IPS DF 4.7 (cell line): ENCODE results near the gene BICD2.

ENCODE experiments used
- DNase-seq: peaks from one replicate; pipeline ENCODE4 v3.0.0-alpha.2; 2013; ENCODE audit warnings: low spot score; ENCODE audit errors: extremely low read depth

Gene BICD2

DNA sequence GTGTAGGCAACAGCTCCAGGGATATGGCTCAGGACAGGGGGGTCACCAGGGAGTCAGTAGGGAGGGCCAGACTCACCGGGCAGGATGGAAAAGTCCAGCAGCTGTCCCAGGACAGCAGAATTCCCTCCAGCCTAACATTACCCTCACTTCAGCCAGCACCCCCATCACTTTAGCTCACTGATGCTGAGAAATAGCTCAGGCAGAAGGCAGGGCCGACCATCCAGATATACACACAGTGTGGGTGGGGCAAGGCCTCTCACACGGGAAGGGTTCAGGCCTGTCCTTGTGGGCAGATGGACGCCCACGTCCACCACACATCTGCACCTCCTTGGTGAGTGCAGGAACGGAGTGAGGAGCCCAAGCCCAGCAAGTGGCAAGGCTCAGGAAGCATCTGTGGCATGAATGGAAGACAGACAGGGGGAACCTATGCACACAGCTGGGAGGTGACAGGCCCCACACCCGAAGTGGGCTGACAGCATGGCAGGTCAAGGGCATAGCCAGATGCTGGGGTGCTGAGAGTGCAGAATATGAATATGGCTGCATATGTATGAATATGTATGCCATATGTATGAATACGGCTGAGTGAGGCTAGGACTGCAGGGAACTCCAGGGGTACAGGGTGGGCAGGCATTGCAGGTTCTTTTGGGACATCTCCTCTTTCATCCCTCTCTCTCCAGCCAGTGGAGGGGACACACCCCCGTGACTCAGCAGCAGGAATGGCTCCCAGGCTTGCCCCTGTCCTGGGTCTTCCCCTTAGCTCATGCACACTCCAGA, 17.0 kb downstream of the BICD2 start:
- DNase-seq, result no peak

DNA sequence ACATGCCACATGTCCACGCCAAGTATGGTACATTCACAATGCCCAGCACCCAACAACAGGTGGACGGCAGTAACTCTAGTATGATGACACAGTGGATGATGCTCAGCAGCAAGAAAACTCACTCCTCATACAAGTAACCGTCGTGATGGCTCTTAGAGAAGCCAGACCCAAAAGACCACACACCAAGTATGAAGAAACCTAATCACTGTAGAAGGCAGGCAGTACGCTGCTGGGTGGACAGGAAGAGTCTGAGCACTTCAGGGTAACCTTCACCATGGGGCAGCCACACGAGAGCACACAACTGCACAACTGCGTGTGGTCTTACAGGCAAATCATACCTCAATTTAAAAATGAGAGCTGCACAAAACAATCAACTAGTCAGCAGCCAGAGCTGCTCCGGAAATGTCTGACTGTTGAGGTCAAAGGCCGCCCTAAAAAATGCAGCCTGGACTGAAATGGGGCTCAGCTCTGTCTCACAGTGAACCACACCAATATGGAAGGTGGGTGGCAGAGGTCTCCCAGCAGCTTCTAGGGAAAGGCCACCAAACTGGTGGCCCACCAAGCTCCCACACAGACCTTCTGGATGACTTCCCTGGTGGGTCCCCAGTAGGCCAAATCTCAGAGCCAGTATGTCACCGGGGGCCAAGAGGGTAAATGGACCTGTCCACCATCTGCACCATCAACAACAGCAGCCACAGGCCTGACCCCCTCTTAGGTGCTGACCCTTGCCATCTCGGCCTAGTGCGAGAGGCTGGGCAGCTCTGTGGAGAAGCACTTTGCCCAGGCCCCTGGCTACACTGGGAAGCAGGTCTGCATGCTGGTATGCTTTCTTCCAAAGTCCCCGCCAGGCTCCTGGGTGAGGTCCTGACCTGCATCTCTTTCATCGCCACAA, 17.8 kb downstream of the BICD2 start:
- no peak for DNase-seq

DNA sequence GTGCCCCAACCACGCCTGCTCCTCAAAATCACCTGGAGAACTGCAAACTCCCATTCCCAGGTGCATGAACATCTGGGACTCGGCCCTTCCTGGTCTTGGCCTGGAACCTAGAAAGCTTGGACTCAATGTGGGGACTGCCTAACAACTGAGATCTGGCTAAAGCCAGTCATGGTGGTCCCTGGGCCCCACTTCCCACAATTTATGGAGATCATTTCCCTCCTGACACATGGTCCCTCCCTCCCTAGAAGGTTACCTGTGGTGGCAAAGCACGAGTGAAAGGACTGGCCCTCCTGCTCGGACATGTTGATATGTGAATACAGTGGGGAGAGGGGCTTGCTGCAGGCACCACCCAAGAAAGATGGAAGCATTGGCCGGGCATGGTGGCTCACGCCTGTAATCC, 18.8 kb downstream of the BICD2 start:
- DNase-seq, result no peak

DNA sequence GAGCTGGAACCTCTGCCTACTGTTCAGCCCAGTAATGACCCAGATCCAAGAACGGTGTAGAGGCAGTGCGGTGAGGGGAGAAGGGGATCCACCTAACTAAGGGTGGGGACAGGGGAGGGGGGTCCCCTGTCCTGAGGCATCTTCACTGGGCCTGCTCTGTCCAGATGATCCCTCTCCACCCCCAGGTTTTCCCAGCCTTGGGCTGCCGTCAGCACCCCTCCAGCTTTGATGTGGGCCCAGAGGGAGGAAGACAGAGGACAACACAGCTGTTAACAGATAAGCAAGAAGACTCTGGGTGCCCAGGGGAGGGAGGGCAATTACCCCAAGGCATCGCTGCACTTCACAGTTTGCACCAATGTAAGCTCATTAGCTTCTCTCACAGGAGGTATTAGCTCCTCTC, 19.3 kb downstream of the BICD2 start:
- no peak for DNase-seq

DNA sequence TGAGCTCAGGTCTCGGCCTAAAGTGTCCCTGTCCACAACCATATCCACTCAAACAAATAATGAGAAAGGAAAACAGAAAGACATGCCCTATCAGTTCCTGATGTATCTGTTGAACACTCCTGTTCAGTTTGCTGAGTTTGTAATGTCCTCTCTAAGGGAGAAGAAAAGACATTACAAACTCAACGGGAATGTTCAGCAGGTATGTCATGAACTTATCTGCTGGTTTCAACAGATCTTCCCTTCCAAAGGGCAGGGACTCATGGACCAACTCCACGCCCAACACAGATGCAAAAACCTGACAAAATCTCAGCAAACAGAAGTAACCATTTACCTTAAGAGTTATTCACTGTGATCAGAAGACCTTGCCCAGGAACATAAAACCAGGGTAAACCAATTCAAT, 23.7 kb downstream of the BICD2 start:
- DNase-seq, result no peak

DNA sequence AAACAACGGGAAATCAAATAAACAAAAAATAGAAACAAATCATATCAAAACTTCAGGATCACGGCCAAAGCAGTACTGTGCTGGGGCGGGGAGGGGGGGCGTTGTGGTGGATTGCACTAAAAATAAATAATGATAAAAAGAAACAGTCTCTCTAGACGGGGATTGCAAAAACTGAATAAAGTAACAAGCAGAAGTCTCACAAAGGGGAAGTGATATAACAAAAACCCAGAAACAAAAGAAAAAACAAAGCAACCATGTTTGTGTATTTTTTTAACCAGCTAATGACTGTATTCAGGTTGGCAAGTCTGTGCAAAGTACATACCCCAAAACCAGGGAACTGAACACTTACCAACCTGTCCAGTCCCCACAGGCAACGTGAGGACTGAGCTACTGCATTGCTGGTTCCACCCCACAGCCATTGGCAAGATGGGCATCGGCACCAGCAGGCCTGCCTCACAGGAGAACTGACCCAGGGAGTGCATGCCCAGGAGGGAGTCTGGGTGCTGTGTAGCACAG, 24.1 kb downstream of the BICD2 start:
- no peak for DNase-seq

DNA sequence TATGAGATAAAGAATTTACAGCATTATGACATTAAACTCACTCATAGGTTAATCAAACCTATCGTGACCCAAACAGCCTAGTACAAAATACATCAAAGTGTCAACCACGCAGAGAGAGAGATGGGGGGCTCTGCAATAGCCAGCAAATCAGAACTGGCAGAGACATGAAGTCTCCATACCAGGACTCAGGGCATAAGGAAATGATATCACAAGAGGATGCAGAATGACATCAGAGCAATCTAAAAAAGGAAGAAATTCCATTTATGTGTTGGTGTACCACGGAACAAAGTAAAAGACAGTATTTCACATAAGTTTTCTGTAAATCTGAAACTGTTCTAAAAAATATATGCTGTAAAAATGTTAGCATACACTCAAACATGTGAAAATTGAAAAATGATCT, 24.6 kb downstream of the BICD2 start:
- no peak for DNase-seq

DNA sequence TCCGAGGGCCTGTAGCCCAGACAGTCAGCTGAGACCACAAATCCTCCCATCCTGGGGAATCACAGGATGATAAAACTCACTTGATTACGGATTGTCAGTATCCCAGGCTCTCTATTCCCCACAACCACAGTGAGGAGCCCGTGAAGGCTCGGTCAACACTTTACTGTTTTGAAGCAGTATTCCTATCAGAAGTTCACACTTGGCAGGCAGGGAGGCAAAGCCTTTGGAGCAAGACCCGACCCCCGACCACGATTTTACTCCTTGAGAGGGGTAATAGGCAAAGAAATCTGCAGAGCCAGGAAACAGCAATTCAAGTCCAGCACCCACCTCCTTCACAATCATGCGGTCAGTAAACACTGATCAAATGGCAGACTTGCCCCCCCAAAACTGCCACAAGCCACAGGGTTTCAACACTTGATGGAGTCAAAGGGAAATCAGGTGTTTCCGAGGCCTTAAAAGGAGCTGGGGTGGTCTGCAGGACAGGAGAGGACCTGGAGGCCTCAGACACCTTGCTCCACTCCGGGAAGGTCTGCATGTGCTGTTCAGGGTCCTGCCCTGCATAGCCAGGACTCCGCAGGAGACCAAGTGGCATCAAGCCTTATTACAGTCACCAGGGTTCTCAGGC, 25.2 kb downstream of the BICD2 start:
- no peak for DNase-seq

DNA sequence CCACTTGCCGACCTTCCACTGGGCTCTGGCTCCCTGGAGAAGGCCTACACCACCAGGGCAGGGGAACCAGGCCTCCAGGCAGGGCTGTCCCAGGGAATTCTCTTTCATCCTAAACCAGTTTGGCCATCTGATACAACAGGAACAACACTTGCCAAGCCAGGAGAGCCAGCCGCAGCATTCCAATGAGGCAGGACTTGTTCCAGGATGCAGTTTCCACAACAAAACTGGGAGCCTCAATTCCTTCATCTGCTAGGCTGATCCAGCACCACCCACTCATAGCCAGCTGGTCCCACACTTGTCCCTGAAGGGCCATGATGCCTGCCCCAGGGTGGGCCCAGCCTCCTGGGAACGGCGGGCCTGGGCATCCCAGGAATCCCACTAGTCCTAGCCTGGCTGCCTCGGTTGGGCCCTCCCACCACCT, 26.0 kb downstream of the BICD2 start:
- no peak for DNase-seq

DNA sequence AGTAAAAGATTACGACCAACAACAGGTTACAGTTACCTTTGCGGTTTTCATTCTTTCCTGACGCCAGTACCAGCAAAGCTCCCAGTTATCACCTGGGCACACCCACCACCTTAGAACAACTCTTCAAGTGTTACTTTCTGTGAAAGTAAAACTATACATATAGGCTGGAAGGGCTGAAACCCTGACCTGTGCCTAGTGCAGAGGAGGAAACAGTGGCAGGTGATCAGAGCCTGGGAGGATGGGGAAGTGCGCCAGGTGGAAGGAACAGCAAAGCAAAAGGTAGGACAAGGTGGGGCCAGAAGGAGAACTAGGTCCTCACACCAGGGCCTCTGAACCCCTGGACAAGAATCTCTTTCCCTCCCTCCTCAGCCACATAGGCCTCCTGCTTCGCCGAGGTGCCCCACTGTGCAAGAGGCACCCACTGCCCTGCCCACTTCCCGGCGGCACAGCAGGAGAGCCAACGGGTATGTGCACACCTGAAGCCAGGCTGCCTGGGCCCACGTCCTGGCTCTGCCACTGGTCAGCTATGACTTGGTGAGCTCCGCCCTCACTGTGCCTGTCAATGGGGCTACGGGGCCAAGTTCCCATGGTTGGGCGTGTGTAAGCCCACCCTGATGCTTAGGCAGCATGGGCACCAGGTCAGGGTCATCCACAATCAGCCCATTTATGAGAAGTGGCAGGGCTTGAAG, 26.9 kb downstream of the BICD2 start:
- DNase-seq, result no peak

DNA sequence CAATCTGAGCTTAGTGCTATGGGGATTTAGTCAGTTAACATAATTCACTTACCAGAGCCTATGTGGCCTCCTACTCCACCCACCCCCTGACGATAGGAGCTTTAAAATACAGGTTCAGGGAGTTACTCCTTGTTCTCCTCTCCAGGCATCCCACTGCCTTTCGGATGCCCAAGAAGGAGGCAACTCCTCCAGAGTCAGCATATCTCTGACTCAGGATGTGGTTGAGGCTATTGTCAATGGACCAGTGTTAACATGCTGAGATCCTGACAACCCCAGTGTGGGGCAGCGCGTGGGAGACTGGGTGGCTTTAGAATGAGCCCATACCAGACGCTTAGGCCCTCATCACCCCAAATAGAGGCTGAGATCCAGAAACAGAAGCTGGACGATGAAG, 27.4 kb downstream of the BICD2 start:
- no peak for DNase-seq

DNA sequence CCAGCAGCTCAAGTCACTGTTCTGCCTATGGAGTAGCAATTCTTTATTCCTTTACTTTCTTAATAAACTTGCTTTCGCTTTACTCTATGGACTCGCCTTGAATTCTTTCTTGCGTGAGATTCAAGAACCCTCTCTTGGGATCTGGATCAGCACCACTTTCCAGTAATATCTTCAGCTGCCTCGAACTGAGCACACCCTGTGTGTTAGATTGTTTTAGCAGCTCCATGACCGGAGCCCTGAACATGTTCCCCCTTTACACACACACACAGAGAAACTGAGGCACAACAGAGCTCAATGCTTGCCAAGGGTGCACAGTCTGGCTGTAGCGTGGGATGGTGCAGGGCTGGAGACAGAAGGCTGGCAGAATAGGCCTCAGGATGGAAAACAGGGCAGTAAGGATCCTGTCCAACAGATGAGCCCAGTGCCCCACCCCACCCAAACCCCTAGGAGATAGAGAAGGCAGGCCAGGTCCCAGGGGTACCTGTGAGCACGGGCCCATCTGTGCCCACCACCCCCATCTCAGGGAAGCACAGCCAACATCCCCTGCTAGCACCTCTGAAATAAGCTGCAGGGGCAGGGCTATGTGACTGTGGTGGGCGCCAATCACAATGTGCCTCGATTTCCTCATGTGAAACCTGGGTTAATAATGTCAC, 27.9 kb downstream of the BICD2 start:
- no peak for DNase-seq

DNA sequence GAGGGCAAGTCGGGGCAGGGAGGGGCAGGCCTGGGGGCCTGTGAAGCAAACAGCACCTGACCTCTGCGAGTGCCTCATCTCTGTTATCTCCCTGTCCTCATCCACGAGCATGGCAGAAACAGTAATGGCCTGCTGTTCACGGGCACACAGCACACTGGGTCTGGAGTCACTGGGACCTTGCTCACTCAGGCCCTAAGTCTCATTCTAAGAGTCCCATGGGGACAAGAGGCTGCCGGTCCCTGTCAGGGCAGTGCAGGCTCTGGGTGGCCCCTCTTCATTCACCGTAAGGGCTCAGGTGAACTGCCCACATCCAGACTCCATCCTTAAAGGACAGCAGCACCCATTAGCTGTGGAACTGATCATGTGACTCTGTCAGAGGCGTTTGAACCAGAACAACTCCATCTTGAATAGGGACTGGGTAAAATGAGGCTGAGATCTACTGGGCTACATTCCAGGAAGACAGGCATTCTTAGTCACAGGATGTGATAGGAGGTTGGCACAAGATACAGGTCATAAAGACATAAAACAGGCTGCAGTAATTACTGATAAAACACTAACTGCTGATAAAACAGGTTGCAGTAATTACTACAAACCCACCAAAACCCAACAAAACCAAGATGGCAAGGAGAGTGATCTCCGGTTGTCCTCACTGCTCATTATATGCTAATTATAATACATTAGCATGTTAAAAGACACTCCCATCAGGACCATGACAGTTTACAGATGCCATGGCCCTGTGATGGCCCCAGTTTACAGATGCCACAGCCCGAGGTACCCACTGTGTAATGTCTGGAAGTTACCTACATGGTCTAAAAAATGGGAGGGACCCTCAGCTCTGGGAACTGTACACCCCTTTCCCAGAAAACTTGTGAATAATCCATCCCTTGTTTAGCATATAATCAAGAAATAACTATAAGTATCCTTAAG, 28.7 kb downstream of the BICD2 start:
- no peak for DNase-seq

DNA sequence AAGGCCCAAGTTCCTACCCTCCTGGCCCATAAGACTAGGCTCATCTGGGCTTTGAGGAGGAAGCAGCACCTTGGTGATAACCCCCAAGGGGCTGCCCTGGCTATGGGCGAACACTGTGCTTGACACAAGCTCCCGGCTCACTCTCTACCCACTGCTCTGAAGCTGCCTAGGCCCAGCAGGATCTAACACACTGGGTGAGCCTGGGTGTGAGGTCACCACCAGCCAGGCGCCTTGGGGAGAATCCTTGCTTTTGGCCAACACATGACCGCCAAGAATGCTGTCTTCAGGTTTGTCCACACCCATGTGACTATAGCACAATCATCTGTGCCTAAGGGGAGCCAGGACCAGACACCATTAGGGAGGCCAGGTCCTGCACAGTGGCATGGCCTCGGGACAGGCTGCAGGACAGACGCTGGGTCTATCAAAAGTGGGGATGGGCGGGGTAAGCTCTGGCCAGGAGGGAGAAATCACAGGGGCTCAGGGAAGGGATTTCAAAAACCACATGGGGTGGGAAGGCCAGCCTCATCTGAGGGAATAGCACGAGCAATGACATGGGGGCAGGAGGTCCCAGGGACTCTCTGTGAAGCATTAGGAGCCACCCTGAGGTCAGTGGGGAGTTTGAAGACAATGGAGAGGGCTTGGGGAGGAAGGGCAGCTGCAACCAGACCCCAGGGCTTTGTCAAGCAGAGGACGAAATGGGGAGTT, 29.6 kb downstream of the BICD2 start:
- DNase-seq, result no peak

DNA sequence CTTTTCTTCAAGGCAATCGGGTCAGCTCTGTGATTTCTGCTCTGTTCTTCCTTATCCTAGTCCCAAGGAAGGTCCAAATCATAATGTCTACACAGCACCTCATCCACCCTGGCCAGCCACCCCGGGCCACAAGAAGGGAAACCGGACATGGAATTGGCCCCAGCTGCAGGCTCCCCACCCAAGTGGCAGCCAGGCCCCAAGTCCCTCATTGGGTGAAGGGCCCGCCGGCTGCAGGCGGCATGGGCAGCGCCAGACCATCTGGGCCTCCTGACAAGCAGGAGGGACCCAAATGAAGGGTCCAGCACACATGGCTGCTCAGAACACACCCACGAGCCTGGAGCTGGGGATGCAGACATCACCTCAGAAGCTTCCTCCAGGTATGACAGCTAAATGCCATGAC, 33.7 kb downstream of the BICD2 start:
- DNase-seq, result no peak

DNA sequence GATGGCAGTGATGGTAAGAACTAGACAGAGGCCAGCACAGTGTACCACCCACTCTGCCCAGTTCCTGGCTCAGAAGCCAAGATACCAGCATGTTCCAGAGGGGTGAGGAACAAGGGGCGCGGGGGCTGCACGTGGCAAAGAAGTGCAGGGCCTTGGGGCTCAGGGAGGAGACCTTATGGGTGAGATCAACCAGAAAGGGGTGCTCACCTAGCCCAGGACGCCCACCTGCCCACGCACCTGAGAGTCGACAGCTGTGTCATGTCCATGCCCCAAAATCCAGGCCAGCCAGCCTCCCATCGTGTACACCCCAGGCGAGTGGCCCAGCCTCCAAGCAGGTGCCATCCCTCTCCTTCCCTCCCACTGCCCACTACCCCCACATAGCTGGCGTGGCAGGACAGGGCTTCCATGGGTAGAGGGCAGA, 34.9 kb downstream of the BICD2 start:
- no peak for DNase-seq

DNA sequence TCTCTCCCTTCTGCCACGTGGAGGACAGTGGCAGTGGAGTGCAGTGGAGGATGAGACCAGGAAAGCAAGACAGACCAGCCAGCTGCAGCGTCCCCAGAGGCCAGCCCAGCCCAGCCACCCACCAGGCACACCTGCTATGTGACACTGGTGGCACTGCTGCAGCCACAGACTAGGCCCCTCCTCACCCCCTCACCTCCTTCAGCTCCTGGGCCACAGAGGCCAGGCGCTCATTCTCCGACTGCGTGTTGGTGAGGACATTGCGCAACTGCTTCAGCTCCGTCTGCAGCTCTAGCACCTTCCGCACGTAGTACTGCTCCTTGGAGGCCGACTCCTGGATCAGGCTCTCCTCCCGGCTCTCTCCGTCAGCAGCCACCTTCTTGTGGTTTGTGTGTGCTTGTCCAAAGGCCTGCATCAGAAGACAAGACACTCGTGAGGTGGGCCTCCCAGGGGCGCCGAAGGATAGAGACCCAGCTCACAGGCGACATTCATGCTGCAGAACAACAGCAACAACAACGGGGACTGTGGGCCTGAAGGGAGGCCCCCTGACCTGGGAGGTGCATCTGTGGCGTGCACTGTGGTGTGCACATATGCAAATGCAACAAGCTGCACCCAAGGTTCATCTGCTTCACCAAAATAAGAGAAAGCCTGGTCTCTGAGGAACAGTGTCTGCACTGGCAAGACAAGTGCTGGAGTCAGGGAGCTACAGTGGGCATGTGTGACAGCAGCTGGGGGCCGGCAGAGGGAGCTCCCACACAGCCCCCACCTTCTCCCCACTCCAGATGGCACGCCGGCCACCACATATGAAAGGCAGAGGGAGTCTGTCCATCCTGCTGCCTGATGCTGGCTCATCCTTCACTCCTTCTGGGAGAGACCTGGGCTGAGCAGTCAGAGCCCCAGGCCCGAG, 35.5 kb downstream of the BICD2 start:
- no peak for DNase-seq
